ENCODE data around the gene TFF3.

The TFF3 gene

GRCh38 chr21:42346866-42347600 lies 31.8 kb upstream of the TFF3 start:
- no peak overlapping the region for H3K4me3 ChIP-seq (replicated peaks; ENCODE audit: low read depth, low read length)
- TF ChIP-seq CTCF (IDR thresholded peaks at IDR 0.05; ENCODE audit: low read depth, low read length, missing control alignments): no peak
- DNase-seq (ENCODE audit: extremely low read depth, low read depth): no peak

GRCh38 chr21:42346441-42346840 lies 31.2 kb upstream of the TFF3 start:
- DNase-seq (ENCODE audit: extremely low read depth, low read depth): no peak
- no peak overlapping the region for H3K4me3 ChIP-seq (replicated peaks; ENCODE audit: low read depth, low read length)
- TF ChIP-seq CTCF (IDR thresholded peaks at IDR 0.05; ENCODE audit: low read depth, low read length, missing control alignments): no peak

- no peak for TF ChIP-seq CTCF (IDR thresholded peaks at IDR 0.05; ENCODE audit: low read depth, low read length, missing control alignments)
- no peak for DNase-seq (ENCODE audit: extremely low read depth, low read depth)
- no peak overlapping the region for H3K4me3 ChIP-seq (replicated peaks; ENCODE audit: low read depth, low read length)
Measured at GRCh38 chr21:42344631-42345030, 29.4 kb upstream of the TFF3 start.

DNA sequence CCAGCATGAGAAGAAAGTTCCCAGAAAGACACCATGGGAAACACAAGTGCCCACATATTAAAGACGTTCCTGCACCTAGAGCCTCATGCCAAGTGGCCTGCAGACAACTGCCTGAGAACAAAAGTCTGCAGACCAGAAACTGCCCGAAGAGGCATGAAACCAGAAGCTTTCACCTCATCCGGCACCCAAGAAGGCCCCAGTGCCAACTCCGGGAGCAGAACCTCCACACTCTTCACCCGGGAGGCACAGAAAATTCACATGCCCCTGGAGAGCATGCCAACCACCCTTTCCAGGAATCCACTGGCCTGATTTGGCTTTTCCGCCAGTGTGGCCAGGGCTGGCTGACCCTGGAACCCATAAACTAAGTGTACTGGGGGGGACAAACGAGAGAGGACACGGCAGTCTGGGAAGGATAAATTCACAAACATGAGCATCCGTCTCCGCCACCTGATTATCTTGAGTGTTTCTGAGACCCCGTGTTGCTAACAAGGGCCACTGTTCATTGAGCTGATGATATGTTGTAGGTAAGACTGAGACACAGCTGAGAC lies 28.8 kb upstream of the TFF3 start:
- no peak for DNase-seq (ENCODE audit: extremely low read depth, low read depth)
- no peak overlapping the region for H3K4me3 ChIP-seq (replicated peaks; ENCODE audit: low read depth, low read length)
- no peak for TF ChIP-seq CTCF (IDR thresholded peaks at IDR 0.05; ENCODE audit: low read depth, low read length, missing control alignments)

- no peak for DNase-seq (ENCODE audit: extremely low read depth, low read depth)
- no peak for TF ChIP-seq CTCF (IDR thresholded peaks at IDR 0.05; ENCODE audit: low read depth, low read length, missing control alignments)
- H3K4me3 ChIP-seq (replicated peaks; ENCODE audit: low read depth, low read length): no peak overlapping the region
Measured at GRCh38 chr21:42343556-42343955, 28.3 kb upstream of the TFF3 start.

GRCh38 chr21:42343101-42343500 lies 27.9 kb upstream of the TFF3 start:
- DNase-seq (ENCODE audit: extremely low read depth, low read depth): no peak
- no peak overlapping the region for H3K4me3 ChIP-seq (replicated peaks; ENCODE audit: low read depth, low read length)
- no peak for TF ChIP-seq CTCF (IDR thresholded peaks at IDR 0.05; ENCODE audit: low read depth, low read length, missing control alignments)
